Measurements from ENCODE around the gene PAN3. TPM values are rescaled to one million over a fixed set of nuclear protein-coding genes. Genes with fewer than 3 reads are reported as not detected.

PAN3 gene
- total RNA-seq, 1 donor from 2014 or later = 51.9 TPM

DNA sequence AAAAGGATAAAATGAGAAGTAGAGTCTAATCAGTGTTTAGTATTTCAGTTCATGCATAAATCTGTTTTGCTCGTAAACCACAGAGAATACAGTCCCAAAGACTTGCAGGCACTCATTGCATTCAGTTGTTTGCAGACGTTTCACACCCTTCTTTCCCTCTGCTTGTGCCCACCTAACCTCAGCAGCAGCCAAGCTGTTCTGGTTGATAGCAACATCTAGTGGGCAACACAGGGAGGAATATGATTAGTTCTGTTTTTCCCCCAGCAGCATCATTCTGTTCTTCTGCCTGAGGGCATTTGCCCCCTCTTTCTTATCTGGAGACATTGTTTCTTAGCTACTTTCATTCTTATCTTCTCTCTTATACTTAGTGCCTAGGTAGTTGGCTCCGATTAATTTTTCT is 135.6 kb downstream of the PAN3 start:
- TF ChIP-seq, protein P1, sequence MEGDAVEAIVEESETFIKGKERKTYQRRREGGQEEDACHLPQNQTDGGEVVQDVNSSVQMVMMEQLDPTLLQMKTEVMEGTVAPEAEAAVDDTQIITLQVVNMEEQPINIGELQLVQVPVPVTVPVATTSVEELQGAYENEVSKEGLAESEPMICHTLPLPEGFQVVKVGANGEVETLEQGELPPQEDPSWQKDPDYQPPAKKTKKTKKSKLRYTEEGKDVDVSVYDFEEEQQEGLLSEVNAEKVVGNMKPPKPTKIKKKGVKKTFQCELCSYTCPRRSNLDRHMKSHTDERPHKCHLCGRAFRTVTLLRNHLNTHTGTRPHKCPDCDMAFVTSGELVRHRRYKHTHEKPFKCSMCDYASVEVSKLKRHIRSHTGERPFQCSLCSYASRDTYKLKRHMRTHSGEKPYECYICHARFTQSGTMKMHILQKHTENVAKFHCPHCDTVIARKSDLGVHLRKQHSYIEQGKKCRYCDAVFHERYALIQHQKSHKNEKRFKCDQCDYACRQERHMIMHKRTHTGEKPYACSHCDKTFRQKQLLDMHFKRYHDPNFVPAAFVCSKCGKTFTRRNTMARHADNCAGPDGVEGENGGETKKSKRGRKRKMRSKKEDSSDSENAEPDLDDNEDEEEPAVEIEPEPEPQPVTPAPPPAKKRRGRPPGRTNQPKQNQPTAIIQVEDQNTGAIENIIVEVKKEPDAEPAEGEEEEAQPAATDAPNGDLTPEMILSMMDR (IDR thresholded peaks at IDR 0.05; ENCODE audit: unreplicated experiment) = no peak
- H3K4me1 Mint-ChIP-seq (ENCODE audit: unreplicated experiment) = no peaks in the 10 kb centered on the region
- H3K27me3 Mint-ChIP-seq (ENCODE audit: unreplicated experiment) = no peaks in the 10 kb centered on the region
- no peak for DNase-seq (ENCODE audit: low spot score)
- H3K9me3 Mint-ChIP-seq (ENCODE audit: unreplicated experiment) = no peaks in the 10 kb centered on the region
- no peak overlapping the region for H3K4me3 Mint-ChIP-seq (ENCODE audit: unreplicated experiment)
- H3K36me3 Mint-ChIP-seq (ENCODE audit: low read depth, unreplicated experiment) = peaks cover 6% of the 10 kb centered on the region
- H3K27ac Mint-ChIP-seq (ENCODE audit: unreplicated experiment) = no peak overlapping the region

DNA sequence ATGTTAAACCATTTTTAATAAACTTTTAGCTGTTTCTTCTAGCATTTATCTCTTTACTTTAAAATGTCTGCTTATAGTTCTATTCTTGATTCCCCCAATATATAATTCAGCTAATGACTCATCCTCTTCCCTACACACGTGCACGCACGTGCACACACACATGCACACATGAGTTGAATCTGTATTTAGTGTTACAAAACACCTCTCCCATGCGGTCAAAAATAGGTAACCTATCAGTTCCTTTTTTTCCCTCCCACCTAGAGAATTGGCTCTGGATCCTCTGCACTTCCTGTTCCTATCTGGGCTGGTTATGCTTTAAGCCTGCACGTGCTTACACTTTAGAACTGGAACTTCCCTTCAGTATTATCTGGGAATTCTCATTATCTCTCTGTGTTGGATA is 144.1 kb downstream of the PAN3 start:
- Mint-ChIP-seq H3K27me3 (ENCODE audit: unreplicated experiment) (peaks cover 2% of the 10 kb centered on the region), H3K4me1 (ENCODE audit: unreplicated experiment) (peaks cover 4% of the 10 kb centered on the region), H3K4me3 (ENCODE audit: unreplicated experiment) (no peak overlapping the region), H3K9me3 (ENCODE audit: unreplicated experiment) (no peaks in the 10 kb centered on the region), H3K36me3 (ENCODE audit: low read depth, unreplicated experiment) (peaks cover 12% of the 10 kb centered on the region), H3K27ac (ENCODE audit: unreplicated experiment) (no peak overlapping the region)
- TF ChIP-seq, protein P1 (IDR thresholded peaks at IDR 0.05; ENCODE audit: unreplicated experiment) = no peak
- no peak for DNase-seq (ENCODE audit: low spot score)

DNA sequence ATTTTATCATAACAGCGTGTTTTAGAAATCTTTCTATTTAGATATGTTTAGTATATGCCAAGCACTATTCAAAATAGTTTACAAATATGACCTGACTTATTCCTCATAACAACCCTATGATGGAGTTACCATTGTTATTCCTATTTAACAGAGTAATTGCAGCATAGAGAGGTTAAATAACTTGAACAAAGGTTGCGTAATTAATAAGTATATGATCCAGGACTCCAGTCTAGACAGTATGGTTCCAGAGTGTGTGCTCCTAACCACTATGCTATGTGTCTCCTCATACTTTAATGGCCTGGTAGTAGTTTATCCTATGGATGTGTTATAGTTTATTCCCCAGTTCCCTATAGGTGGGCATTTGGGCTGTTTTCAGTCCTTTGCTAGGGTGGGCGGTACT is 145.3 kb downstream of the PAN3 start:
- DNase-seq (ENCODE audit: low spot score) = no peak
- peaks cover 14% of the 10 kb centered on the region for H3K36me3 Mint-ChIP-seq (ENCODE audit: low read depth, unreplicated experiment)
- peaks cover 2% of the 10 kb centered on the region for H3K27me3 Mint-ChIP-seq (ENCODE audit: unreplicated experiment)
- H3K4me1 Mint-ChIP-seq (ENCODE audit: unreplicated experiment) = peaks cover 4% of the 10 kb centered on the region
- no peak overlapping the region for H3K4me3 Mint-ChIP-seq (ENCODE audit: unreplicated experiment)
- TF ChIP-seq, protein P1 (IDR thresholded peaks at IDR 0.05; ENCODE audit: unreplicated experiment) = no peak
- H3K27ac Mint-ChIP-seq (ENCODE audit: unreplicated experiment) = no peak overlapping the region
- no peaks in the 10 kb centered on the region for H3K9me3 Mint-ChIP-seq (ENCODE audit: unreplicated experiment)

DNA sequence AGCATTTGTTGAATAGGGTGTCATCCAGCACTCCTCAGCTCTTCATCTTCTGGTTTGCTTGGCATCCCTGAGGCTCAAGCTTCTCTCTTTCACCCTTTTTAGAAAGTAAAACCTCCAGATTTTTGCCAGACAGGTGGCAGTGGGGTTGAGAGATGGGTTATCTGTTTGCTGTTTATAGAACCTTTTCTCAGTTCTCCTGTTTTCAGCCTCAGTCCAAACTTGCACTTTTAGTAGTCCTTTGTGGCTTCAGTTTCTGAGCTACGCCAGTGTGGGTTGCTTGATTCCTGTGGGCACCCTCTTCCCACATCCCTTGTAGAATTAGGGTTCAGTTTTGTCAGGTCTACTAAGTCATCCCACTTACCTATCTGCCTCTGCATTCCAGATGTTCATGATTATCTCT is 147.9 kb downstream of the PAN3 start:
- peaks cover 2% of the 10 kb centered on the region for H3K27me3 Mint-ChIP-seq (ENCODE audit: unreplicated experiment)
- no peak overlapping the region for H3K27ac Mint-ChIP-seq (ENCODE audit: unreplicated experiment)
- H3K36me3 Mint-ChIP-seq (ENCODE audit: low read depth, unreplicated experiment) = peaks cover 7% of the 10 kb centered on the region
- no peak for DNase-seq (ENCODE audit: low spot score)
- H3K4me3 Mint-ChIP-seq (ENCODE audit: unreplicated experiment) = no peak overlapping the region
- no peaks in the 10 kb centered on the region for H3K9me3 Mint-ChIP-seq (ENCODE audit: unreplicated experiment)
- TF ChIP-seq, protein P1 (IDR thresholded peaks at IDR 0.05; ENCODE audit: unreplicated experiment) = no peak
- H3K4me1 Mint-ChIP-seq (ENCODE audit: unreplicated experiment) = peaks cover 4% of the 10 kb centered on the region

GRCh38 chr13:28297341-28297740 is 159.0 kb downstream of the PAN3 start:
- Mint-ChIP-seq H3K4me1 (ENCODE audit: unreplicated experiment) (peaks cover 36% of the 10 kb centered on the region), H3K27ac (ENCODE audit: unreplicated experiment) (peak overlapping the region; percentile 90)

More at GRCh38 chr13:28297341-28297740, 159.0 kb downstream of the PAN3 start:
- H3K27me3 Mint-ChIP-seq (ENCODE audit: unreplicated experiment) = peaks cover 17% of the 10 kb centered on the region
- H3K9me3 Mint-ChIP-seq (ENCODE audit: unreplicated experiment) = no peaks in the 10 kb centered on the region
- H3K4me3 Mint-ChIP-seq (ENCODE audit: unreplicated experiment) = peak overlapping the region; percentile 37
- TF ChIP-seq, protein P1 (IDR thresholded peaks at IDR 0.05; ENCODE audit: unreplicated experiment) = no peak
- H3K36me3 Mint-ChIP-seq (ENCODE audit: low read depth, unreplicated experiment) = peaks cover 45% of the 10 kb centered on the region
- DNase-seq (ENCODE audit: low spot score) = peak; percentile 44

Measured in endothelial cell (in vitro differentiated cells).